Activated CD8-positive, alpha-beta memory T cell treated with anti-CD3 and anti-CD28 coated beads, Interleukin-2, amount 50 U/mL, for 48 hours (primary cell): Measurements from ENCODE around the gene WBP1.
"Not testable (repeated sequence)": the region's sequence is repeated elsewhere in the genome, so short reads cannot be mapped to it uniquely, and the experiment has no call there.

Source experiments
- DNase-seq: peaks from one replicate; pipeline ENCODE4 v3.0.0-alpha.2; 2020

Gene WBP1

GRCh38 chr2:74428675-74429074, 29.6 kb upstream of the WBP1 start:
- DNase-seq = no peak

GRCh38 chr2:74429487-74430451, 28.5 kb upstream of the WBP1 start:
- DNase-seq = no peak

GRCh38 chr2:74430502-74430901, 27.7 kb upstream of the WBP1 start:
- no peak for DNase-seq

DNA sequence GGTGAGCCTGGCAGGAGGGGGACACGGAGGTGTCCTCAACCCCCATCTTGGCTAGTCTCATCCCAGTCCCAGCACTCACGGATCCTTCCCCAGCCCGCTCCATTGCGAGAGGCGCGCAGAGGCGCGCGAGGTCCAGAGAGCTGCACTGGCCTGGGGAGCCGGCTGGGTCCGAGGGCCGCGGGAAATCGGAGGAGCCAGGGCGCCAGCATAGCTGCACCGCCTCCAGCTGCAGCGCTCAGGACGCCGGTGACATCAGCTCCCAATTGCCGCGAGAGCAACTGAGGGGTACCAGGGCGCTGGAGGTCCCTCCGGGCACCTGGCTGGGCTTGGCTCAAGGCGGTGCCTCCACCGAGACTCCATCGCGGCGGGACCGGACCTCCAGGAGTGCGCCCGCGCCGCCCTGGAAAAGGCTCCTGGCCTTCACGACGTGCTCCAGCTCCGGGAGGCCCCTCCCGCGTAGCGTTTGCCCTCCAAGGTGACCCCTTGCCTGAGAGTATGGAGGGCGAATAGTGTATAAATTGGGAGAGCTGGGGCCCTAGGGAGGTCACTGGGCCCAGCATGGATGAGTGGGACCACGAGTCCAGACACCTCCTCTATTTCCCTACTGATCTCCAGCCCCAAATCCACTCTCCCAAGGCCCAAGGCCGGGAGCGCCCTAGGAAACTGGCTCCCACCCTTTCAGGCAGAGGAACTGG, 22.0 kb upstream of the WBP1 start:
- DNase-seq = no peak

DNA sequence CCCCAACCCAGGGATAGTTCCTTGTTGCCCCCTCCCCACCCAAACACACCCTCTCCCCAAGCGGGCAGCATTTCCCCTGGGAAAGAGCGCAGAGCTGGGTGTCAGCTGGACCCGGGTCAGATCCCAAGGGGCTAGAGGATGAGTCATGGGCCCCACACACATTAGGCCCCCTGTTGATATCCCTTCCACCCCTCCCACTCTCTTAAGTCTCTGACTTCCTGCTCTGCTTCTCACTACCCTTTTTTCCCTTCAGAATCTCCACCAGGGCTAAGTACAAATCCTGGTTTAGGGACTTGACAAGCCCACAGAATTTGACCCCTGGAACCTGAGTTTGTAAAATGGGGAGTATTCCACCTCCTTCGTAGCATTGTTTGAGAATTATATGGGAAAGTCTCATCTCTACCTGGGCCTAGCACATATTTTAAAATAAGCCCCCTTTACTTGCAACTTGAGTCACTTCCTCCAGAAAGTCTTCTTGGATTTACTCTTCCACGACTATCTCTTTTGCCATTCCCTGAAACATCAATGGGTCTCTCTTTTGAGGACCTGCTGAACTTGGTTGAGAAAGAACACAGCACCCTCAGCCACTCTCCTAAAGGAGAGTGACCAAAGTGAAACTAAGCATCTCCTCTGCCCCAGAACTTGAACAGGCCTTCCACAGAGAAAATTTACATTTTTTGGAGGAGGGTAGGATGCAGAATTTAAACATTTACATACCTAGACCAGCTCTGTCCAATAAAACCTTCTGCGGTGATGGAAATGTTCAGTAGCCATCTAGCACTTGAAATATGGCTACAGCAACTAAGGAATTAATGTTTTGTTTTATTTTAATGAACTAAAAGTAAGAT, 21.2 kb upstream of the WBP1 start:
- no peak for DNase-seq

DNA sequence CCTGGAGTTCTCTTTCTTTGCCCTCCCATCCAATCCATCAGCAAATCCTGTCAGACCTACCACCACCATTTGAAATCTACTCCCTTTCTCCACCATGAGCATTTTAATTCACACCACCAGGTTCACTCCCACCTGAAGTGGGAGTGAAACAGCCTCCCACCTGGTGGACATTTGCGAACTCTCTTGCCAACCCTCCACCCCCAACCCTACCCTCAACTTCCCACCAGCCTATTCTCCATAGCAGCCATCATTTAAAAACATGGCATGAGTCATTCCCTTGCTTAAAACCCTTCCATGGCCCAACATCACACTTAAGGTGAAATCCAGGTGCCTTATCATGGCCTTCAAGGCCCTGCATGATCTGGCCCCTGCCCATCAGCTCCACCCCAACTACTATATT, 20.0 kb upstream of the WBP1 start:
- DNase-seq = no peak

DNA sequence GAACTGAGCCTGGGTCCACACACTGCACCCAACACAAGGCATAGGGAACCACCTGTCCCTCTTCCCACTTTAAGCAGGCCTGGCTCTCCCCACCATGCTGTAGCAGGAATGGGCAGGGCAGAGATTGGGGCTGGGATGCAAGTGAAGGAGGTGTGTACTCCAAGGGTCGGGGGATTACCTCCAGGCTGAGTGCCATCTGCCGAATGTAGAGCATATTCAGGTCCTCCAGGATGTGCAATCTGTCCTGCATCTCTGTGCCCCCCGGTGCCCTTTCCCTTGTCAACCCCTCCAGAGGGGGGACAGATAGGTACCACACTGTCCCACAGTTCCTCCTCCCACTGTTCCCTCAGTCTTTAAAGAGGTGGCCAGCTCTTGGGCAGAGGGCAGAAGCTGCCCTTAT, 18.9 kb upstream of the WBP1 start:
- DNase-seq = no peak

DNA sequence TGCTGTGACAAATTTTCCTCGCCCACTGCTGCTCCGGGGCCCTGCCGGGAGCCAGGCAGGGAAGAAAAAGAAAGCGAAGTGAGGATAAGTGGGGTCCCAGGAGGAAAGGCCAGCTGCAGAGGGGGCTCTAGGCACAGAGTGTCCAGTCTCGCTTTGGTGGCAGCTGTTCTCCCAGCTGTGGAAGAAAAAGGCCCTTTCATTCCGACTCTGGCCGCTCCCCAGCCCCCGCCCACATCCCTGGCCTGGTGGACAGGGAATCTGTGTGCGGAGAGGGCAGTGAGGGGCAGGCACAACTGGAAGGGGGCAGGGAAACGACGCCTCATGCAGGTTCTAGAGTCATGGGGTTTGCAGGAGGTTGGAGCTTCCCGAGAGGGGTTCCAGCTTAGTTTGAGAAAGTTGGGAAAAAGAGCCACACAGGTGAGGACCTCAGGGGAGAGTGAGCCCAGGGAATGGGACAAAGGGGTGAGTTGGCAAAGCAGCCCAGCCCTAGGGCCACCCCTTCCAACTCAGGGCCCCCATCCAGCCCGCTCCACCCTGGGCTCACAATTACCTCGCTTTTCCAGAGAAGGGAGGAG, 18.3 kb upstream of the WBP1 start:
- no peak for DNase-seq

DNA sequence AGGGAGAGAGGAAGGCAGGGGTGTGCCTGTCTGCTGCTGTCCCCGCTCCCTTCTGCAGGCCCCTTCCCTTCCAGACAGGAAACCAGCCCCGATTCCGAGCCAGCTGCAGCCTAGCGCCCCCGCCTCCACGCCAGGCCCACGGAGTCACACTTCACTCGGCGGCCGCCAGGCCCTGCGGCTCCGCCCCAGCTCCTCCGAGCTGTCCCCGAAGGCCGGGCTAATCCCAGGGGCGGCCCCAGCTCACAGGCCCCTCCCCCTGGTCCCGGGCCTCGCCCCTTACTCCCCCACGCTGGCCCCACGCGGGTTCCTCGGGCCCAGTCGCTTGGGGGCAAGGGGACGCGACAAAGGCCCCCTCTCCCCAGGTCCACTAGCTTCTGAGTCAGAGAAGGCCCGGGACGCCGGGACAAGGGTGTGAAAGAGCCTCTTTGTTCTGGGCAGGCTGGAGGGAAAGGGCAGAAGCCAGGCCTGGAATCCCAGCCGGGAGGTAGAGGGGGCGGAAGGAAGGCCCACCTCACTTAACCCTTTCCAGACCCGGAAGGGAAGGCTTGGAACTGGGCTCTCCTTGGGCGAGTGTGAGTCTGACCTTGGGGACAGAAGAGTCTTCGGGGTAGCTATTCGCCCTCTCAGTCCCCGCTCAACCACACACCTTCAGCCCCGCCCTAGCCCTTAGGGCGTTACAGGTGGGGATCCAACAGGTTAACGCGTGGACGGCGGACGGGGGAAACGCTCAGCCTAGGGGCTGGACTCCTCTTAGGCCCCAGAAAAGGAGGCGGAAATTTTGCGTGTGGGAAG, 17.7 kb upstream of the WBP1 start:
- peak; percentile 78 for DNase-seq

- DNase-seq = no peak
Observed at GRCh38 chr2:74441170-74441689, 17.0 kb upstream of the WBP1 start.

GRCh38 chr2:74441690-74442482, 16.4 kb upstream of the WBP1 start, which contains the start of gene RTKN:
TSS of gene RTKN (minus strand) at chr2:74441937. CDS start at chr2:74441816, 121 bp downstream.
- peak; percentile 76 for DNase-seq

GRCh38 chr2:74442483-74443297, 15.5 kb upstream of the WBP1 start:
- DNase-seq = not testable (repeated sequence)

- no peak for DNase-seq
Observed at GRCh38 chr2:74444498-74445318, 13.5 kb upstream of the WBP1 start.

GRCh38 chr2:74447230-74447999, 10.8 kb upstream of the WBP1 start:
- no peak for DNase-seq

DNA sequence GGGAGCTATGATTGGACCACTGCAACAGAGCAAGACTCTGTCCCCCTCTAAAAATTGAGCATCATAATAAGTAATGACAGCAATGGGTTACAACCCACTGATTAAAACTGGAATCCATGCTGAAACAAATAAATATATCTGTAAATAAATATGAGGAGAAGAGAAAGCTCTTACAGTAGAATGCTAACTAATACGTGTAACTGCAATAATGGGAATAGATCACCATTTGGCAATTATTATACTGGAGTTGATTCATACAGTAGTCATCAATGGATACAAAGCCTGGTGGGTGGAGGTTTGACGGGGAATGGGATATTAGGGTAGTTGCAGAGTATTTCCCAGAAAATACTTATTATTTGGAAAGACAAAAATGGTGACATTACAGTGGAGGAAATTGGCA, 9.5 kb upstream of the WBP1 start:
- no peak for DNase-seq

DNA sequence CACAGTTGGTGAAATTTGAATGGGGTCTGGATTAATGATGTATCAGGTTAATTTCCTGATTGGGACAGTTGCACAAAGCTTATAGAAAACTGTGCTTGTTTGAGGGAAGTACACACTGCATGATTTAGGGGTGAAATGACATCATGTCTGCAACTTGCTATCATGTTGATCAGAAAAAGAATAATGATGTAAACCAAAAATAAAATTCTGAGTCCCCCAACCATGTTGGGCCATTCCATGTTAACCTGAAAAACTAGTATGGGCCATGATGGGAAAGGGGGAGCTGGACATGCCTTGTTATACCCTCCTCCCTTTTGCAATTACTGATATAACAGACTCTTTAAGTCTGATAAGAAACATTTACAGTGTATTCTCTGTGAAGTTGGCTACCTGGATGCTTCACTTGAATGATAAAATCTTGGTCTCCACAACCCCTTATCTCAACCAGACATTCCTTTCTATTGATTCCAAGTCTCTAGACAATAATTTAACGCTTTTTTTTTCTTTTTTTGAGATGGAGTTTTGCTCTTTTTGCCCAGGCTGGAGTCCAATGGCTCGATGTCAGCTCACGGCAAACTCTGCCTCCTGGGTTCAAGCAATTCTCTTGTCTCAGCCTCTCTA, 7.6 kb upstream of the WBP1 start:
- no peak for DNase-seq

DNA sequence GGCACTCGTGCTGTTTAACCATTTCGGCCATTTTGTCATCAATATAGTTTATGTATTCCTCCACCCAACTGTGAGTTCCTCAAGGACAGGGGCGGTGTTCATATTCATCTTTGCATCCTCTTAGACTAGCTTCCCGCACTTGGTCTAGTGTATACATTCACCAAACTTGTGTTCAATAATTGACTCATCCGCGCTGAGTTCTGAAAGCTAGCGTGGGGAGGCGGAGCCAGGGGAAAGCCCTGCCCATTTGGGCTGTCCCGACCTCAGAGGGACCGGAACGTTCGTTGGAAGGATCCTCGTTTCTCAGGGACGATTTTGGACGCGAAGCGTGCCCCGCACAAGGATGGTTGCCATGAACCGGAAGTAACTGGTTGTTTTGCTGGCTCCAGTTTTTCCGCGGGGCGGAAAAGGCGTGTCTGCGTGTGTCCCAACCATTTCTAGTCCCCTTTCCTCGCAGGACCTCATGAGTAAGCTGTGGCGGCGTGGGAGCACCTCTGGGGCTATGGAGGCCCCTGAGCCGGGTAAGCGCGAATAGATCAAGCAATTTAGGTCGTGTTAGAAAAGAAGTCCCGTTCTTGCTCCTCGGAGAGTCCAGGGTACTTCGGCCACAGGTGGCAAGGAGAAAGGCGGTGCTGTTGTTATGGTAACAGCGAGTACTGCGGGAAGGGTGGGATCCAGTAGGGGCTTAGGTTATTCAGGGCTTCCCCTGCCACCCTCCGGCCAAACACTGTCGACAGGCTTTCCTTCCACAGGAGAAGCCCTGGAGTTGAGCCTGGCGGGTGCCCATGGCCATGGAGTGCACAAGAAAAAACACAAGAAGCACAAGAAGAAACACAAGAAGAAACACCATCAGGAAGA, 3.4 kb upstream of the WBP1 start, which contains the start of gene INO80B:
TSS of gene INO80B (plus strand) at position 434 of the 858 bp plus-strand sequence. CDS start at position 464, 30 bp downstream.
- peak; percentile 97 for DNase-seq
